Large intestine (tissue), 3 donors: ENCODE measurements around the gene STPG4. TPM values are rescaled to one million over a fixed set of nuclear protein-coding genes. Genes with fewer than 3 reads are reported as not detected.

ENCODE experiments used
- DNase-seq, 2 donors: peaks; one replicate each; pipeline versions ENCODE4 v3.0.0 to v3.0.0-alpha.2; 2013
- H3K27ac ChIP-seq: one replicate; pipeline ENCODE4 v1.5.1; 2013; ENCODE audit warnings: low read length
- H3K27me3 ChIP-seq: 2 replicates; pipeline ENCODE4 v1.6.1; 2013; ENCODE audit warnings: low read length; ENCODE audit not compliant: control insufficient read depth, insufficient read depth
- H3K36me3 ChIP-seq: 2 replicates; pipeline ENCODE4 v1.6.1; 2013; ENCODE audit warnings: low read length; ENCODE audit not compliant: control insufficient read depth, insufficient read depth
- H3K4me1 ChIP-seq: one replicate; pipeline ENCODE4 v1.6.1; 2013; ENCODE audit warnings: low read length; ENCODE audit not compliant: control insufficient read depth, insufficient read depth
- H3K4me3 ChIP-seq: one replicate; pipeline ENCODE4 v1.5.1; 2013; ENCODE audit warnings: low read length
- H3K9me3 ChIP-seq: one replicate; pipeline ENCODE4 v1.6.1; 2013; ENCODE audit warnings: mild to moderate bottlenecking, low read depth, low read length, moderate library complexity; ENCODE audit not compliant: control insufficient read depth
- WGBS: methylation state at CpG from one replicate; pipeline ENCODE4 v1.1.5; 2013; ENCODE audit warnings: low lambda C conversion rate; ENCODE audit not compliant: insufficient coverage; 5-methylcytosine and 5-hydroxymethylcytosine counted together
- polyA plus RNA-seq: library from polyadenylated mRNA; unstranded; fragments of 120-200 nt; gene quantifications from one replicate; pipeline ENCODE4 v1.2.1, GENCODE V29; 2013

Gene STPG4
- polyA plus RNA-seq, 1 donor, result 0.18 TPM

GRCh38 chr2:47056868-47057686 is 98.0 kb downstream of the STPG4 start:
- Histone ChIP-seq H3K4me1 (peaks cover 24% of the 10 kb centered on the region), H3K27ac (peak overlapping the region; percentile 54), H3K9me3 (no peaks in the 10 kb centered on the region), H3K36me3 (peaks cover 25% of the 10 kb centered on the region), H3K4me3 (no peak overlapping the region), H3K27me3 (no peaks in the 10 kb centered on the region)
- no CpG with 5 or more reads among the region's 15 CpGs for WGBS
- no peak for DNase-seq

GRCh38 chr2:47056374-47056773 is 98.7 kb downstream of the STPG4 start:
- WGBS, result 72% methylated on average over 2 of the region's 5 CpGs
- peak overlapping the region; percentile 41 for H3K27ac ChIP-seq
- peaks cover 27% of the 10 kb centered on the region for H3K36me3 ChIP-seq
- no peak for DNase-seq
- H3K9me3 ChIP-seq, result no peaks in the 10 kb centered on the region
- H3K4me3 ChIP-seq, result no peak overlapping the region
- no peaks in the 10 kb centered on the region for H3K27me3 ChIP-seq
- peaks cover 24% of the 10 kb centered on the region for H3K4me1 ChIP-seq

- Histone ChIP-seq H3K27me3 (no peaks in the 10 kb centered on the region), H3K4me1 (peaks cover 24% of the 10 kb centered on the region), H3K36me3 (peaks cover 34% of the 10 kb centered on the region), H3K4me3 (no peak overlapping the region), H3K27ac (no peak overlapping the region), H3K9me3 (no peaks in the 10 kb centered on the region)
- no peak for DNase-seq
- no CpG with 5 or more reads among the region's 4 CpGs for WGBS
Measured at GRCh38 chr2:47054868-47055267, 100.2 kb downstream of the STPG4 start.

GRCh38 chr2:47054036-47054555 is 101.0 kb downstream of the STPG4 start:
- Histone ChIP-seq H3K4me3 (no peak overlapping the region), H3K4me1 (peaks cover 24% of the 10 kb centered on the region), H3K27me3 (no peaks in the 10 kb centered on the region), H3K36me3 (peaks cover 36% of the 10 kb centered on the region), H3K9me3 (no peaks in the 10 kb centered on the region), H3K27ac (no peak overlapping the region)
- WGBS, result no CpG with 5 or more reads among the region's 7 CpGs
- DNase-seq, result no peak

GRCh38 chr2:47052847-47053246 is 102.3 kb downstream of the STPG4 start:
- H3K27ac ChIP-seq, result no peak overlapping the region
- H3K36me3 ChIP-seq, result peaks cover 42% of the 10 kb centered on the region
- no peaks in the 10 kb centered on the region for H3K9me3 ChIP-seq
- H3K4me3 ChIP-seq, result no peak overlapping the region
- peaks cover 20% of the 10 kb centered on the region for H3K4me1 ChIP-seq
- WGBS, result no CpG with 5 or more reads among the region's 7 CpGs
- no peak for DNase-seq
- no peaks in the 10 kb centered on the region for H3K27me3 ChIP-seq

- WGBS, result no CpG with 5 or more reads among the region's 12 CpGs
- Histone ChIP-seq H3K4me1 (peaks cover 7% of the 10 kb centered on the region), H3K9me3 (no peaks in the 10 kb centered on the region), H3K27me3 (no peaks in the 10 kb centered on the region), H3K36me3 (peaks cover 55% of the 10 kb centered on the region), H3K4me3 (no peak overlapping the region), H3K27ac (no peak overlapping the region)
- no peak for DNase-seq
Measured at GRCh38 chr2:47051562-47051961, 103.5 kb downstream of the STPG4 start.

- no peak for DNase-seq
- no CpG with 5 or more reads among the region's 4 CpGs for WGBS
- Histone ChIP-seq H3K4me1 (no peaks in the 10 kb centered on the region), H3K36me3 (peaks cover 63% of the 10 kb centered on the region), H3K4me3 (no peak overlapping the region), H3K9me3 (no peaks in the 10 kb centered on the region), H3K27me3 (no peaks in the 10 kb centered on the region), H3K27ac (no peak overlapping the region)
Measured at GRCh38 chr2:47050762-47051161, 104.3 kb downstream of the STPG4 start.

GRCh38 chr2:47050021-47050760 is 104.9 kb downstream of the STPG4 start:
- no peak overlapping the region for H3K27ac ChIP-seq
- peaks cover 65% of the 10 kb centered on the region for H3K36me3 ChIP-seq
- no peaks in the 10 kb centered on the region for H3K27me3 ChIP-seq
- WGBS, result no CpG with 5 or more reads among the region's 6 CpGs
- H3K4me3 ChIP-seq, result no peak overlapping the region
- no peaks in the 10 kb centered on the region for H3K4me1 ChIP-seq
- no peaks in the 10 kb centered on the region for H3K9me3 ChIP-seq
- no peak for DNase-seq

GRCh38 chr2:47049502-47049901 is 105.6 kb downstream of the STPG4 start:
- DNase-seq, result no peak
- H3K36me3 ChIP-seq, result peaks cover 66% of the 10 kb centered on the region
- no peaks in the 10 kb centered on the region for H3K4me1 ChIP-seq
- H3K27ac ChIP-seq, result no peak overlapping the region
- no peaks in the 10 kb centered on the region for H3K27me3 ChIP-seq
- H3K4me3 ChIP-seq, result no peak overlapping the region
- no peaks in the 10 kb centered on the region for H3K9me3 ChIP-seq
- WGBS, result no CpG with 5 or more reads among the region's 3 CpGs

- Histone ChIP-seq H3K27ac (no peak overlapping the region), H3K27me3 (no peaks in the 10 kb centered on the region), H3K4me3 (no peak overlapping the region), H3K9me3 (no peaks in the 10 kb centered on the region), H3K4me1 (no peaks in the 10 kb centered on the region), H3K36me3 (peaks cover 64% of the 10 kb centered on the region)
- 80% methylated on average over 1 of the region's 8 CpGs for WGBS
- no peak for DNase-seq
Measured at GRCh38 chr2:47048801-47049480, 106.2 kb downstream of the STPG4 start.
